ENCODE data around the gene ACO1. TPM values are rescaled to one million over a fixed set of nuclear protein-coding genes. Genes with fewer than 3 reads are reported as not detected.

ACO1 gene
- total and polyA plus RNA-seq, 10 donors, result 3.8 to 20.7 (median 17.8) TPM

- no peak overlapping the region for H3K4me3 ChIP-seq
- intact Hi-C loops (cut with DNase I; ENCODE audit: low total_unique reads), result loop anchor here (10.0 kb wide), 1 partner anchor 1245 kb away; no protein-coding TSS in a partner anchor
- no peak overlapping the region for H3K27ac ChIP-seq
- no peaks in the 10 kb centered on the region for H3K9me3 ChIP-seq
- no peaks in the 10 kb centered on the region for H3K4me1 ChIP-seq
- TF ChIP-seq POLR2A (IDR thresholded peaks at IDR 0.05), result no peak
- peaks cover 0 to 4% (median 0%) of the 10 kb centered on the region in 7 donors for H3K27me3 ChIP-seq (replicated peaks in 1 of 7)
- WGBS, 5 donors, result 78 to 86% (median 84%) methylated on average over 4 of the region's 4 CpGs
- H3K36me3 ChIP-seq, result no peaks in the 10 kb centered on the region
- DNase-seq, result no peak
Measured at GRCh38 chr9:32359452-32359851, 25.0 kb upstream of the ACO1 start.

DNA sequence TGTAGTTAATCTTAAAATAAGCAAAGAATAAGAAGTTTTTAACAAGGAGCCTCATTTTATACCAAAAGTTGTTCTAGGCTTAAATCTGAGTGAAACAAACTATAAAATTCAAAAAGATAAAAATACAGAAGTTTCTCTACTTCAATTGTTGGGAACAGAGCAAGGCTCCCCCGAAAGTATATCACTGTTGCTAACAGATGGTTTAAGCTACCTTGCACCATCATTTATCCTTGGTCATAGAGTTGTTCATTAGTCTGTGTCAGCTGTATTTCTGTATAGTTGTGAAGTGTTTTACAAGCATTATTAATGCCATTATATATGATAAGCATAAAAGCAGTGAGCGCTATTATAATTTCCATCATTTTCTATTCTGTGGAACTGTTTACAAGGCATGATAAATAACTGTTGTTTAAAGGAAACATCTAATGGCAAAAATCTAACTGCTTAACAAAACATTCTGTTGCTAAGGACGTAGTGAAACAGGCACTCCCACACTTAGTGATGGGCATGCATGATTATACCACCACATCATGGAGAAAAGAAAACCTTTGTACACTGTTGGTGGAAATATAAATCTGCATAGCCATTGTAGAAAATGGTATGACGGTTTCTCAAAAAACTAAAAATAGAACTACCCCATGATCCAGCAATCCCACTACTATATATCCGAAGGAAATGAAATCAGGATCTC lies 23.3 kb upstream of the ACO1 start:
- WGBS, 5 donors, result 76 to 87% (median 82%) methylated on average over 5 of the region's 5 CpGs

DNA sequence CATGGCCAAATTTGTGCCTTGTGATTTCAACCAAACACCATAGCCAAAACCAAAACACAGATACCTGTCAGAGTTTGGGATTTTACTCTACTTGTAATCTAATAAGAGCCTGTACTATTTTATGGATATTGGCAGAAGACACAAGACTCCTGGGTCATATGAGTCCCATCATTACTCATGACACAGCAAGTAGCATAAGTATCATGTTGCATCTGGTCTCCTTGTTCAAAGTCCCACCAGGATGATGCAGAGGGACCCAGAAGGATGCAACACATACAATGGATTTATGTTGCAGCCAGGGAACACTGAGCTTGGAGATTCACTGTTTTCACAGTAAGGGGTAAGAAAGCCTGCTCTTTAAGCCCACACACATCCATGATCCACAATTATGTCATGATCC lies 13.2 kb upstream of the ACO1 start:
- Histone ChIP-seq H3K27me3 (replicated peaks in 1 of 7) (no peaks in the 10 kb centered on the region), H3K27ac (no peak overlapping the region), H3K4me3 (no peak overlapping the region), H3K4me1 (no peaks in the 10 kb centered on the region), H3K9me3 (peaks cover 0 to 20% (median 12%) of the 10 kb centered on the region in 8 donors), H3K36me3 (no peaks in the 10 kb centered on the region)
- intact Hi-C loops (cut with DNase I; ENCODE audit: low total_unique reads), result no loop called here
- no peak for DNase-seq
- no peak for TF ChIP-seq POLR2A (IDR thresholded peaks at IDR 0.05)

More for the DNA sequence above, 23.3 kb upstream of the ACO1 start:
- intact Hi-C loops (cut with DNase I; ENCODE audit: low total_unique reads), result no loop called here
- Histone ChIP-seq H3K4me1 (no peaks in the 10 kb centered on the region), H3K4me3 (no peak overlapping the region), H3K27ac (no peak overlapping the region), H3K36me3 (no peaks in the 10 kb centered on the region), H3K27me3 (replicated peaks in 1 of 7) (peaks cover 0 to 4% (median 0%) of the 10 kb centered on the region in 7 donors), H3K9me3 (no peaks in the 10 kb centered on the region)
- no peak for TF ChIP-seq POLR2A (IDR thresholded peaks at IDR 0.05)
- TF ChIP-seq, protein P1, sequence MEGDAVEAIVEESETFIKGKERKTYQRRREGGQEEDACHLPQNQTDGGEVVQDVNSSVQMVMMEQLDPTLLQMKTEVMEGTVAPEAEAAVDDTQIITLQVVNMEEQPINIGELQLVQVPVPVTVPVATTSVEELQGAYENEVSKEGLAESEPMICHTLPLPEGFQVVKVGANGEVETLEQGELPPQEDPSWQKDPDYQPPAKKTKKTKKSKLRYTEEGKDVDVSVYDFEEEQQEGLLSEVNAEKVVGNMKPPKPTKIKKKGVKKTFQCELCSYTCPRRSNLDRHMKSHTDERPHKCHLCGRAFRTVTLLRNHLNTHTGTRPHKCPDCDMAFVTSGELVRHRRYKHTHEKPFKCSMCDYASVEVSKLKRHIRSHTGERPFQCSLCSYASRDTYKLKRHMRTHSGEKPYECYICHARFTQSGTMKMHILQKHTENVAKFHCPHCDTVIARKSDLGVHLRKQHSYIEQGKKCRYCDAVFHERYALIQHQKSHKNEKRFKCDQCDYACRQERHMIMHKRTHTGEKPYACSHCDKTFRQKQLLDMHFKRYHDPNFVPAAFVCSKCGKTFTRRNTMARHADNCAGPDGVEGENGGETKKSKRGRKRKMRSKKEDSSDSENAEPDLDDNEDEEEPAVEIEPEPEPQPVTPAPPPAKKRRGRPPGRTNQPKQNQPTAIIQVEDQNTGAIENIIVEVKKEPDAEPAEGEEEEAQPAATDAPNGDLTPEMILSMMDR (IDR thresholded peaks at IDR 0.05 in 8 of 11, conservative IDR thresholded peaks at IDR 0.05 in 3 of 11), result no peak
- no peak for TF ChIP-seq POLR2AphosphoS5 (IDR thresholded peaks at IDR 0.05)
- DNase-seq, result no peak

DNA sequence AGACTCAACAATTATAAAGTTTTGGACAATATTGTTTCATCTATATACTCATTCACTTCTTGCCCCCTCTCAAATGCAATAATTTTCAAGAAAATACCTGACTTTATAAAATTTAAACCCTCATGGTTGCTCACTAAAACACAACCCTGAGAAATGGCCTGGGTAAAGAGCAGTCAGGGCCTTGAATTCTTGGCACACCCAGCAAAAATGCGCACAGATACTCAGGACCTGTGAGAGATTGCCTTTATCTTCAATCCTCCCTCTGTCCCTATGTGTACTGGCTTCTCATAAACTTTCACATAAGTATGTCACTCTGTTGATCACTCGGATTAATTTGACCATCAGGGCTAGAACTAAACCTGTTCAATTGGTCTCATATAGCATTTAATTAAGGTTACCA lies 12.8 kb upstream of the ACO1 start:
- no peak for TF ChIP-seq POLR2AphosphoS5 (IDR thresholded peaks at IDR 0.05)
- TF ChIP-seq POLR2A (IDR thresholded peaks at IDR 0.05), result no peak
- TF ChIP-seq, protein P1 (IDR thresholded peaks at IDR 0.05 in 8 of 11, conservative IDR thresholded peaks at IDR 0.05 in 3 of 11), result no peak
- no peaks in the 10 kb centered on the region for H3K36me3 ChIP-seq
- H3K4me1 ChIP-seq, result no peaks in the 10 kb centered on the region
- 89 to 97% (median 92%) methylated on average over 2 of the region's 2 CpGs for WGBS, 5 donors
- intact Hi-C loops (cut with DNase I; ENCODE audit: low total_unique reads), result no loop called here
- H3K4me3 ChIP-seq, result no peak overlapping the region
- H3K9me3 ChIP-seq, result peaks cover 0 to 20% (median 12%) of the 10 kb centered on the region in 8 donors
- DNase-seq, result no peak
- no peaks in the 10 kb centered on the region for H3K27me3 ChIP-seq (replicated peaks in 1 of 7)
- H3K27ac ChIP-seq, result no peak overlapping the region

GRCh38 chr9:32376285-32376684 lies 8.2 kb upstream of the ACO1 start:
- no peak overlapping the region for H3K4me3 ChIP-seq
- H3K9me3 ChIP-seq, result peaks cover 0 to 4% (median 0%) of the 10 kb centered on the region in 8 donors
- no peak overlapping the region for H3K27ac ChIP-seq
- TF ChIP-seq, protein P1 (IDR thresholded peaks at IDR 0.05 in 8 of 11, conservative IDR thresholded peaks at IDR 0.05 in 3 of 11), result no peak
- TF ChIP-seq POLR2A (IDR thresholded peaks at IDR 0.05) (no peak), POLR2AphosphoS5 (IDR thresholded peaks at IDR 0.05) (no peak)
- no peak for DNase-seq
- WGBS, 5 donors, result 30 to 61% (median 32%) methylated on average over 2 of the region's 2 CpGs
- intact Hi-C loops (cut with DNase I; ENCODE audit: low total_unique reads), result loop anchor here (5.0 kb wide), 2 partner anchors 56 to 596 kb away; no protein-coding TSS in a partner anchor
- peaks cover 6 to 12% (median 11%) of the 10 kb centered on the region in 6 donors for H3K4me1 ChIP-seq
- H3K36me3 ChIP-seq, result no peaks in the 10 kb centered on the region
- H3K27me3 ChIP-seq (replicated peaks in 1 of 7), result peaks cover 0 to 5% (median 0%) of the 10 kb centered on the region in 7 donors

Measured in spleen (tissue), 11 donors.